Measurements from ENCODE around the gene KLHL2.

DNA sequence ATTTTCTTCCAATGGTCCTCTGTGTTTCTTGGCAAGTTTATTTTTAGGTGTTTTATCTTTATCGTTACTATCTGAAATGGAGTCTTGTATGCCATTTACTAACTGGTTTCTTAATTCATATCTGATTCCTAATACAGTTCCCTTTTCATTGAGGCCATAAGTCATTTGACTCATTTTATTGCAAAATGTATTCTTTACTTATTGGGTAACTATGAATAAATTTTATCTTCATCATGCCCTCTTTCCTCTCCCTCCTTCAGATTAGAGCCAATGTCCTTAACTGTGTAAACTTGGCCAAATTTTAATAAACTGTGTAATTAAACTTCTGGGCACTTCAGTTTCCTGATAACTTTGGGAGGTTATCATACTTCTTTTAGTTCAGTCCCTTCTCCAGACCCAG lies 100.8 kb downstream of the KLHL2 start:
- TF ChIP-seq POLR2A (IDR thresholded peaks at IDR 0.05; ENCODE audit: low read depth, low read length) (no peak), POLR2AphosphoS5 (IDR thresholded peaks at IDR 0.05; ENCODE audit: insufficient read depth, low read depth, low read length) (no peak), EZH2 (IDR thresholded peaks at IDR 0.05; ENCODE audit: borderline replicate concordance, low read depth, low read length, severe bottlenecking) (no peak), MAX (IDR thresholded peaks at IDR 0.05; ENCODE audit: insufficient read depth, insufficient read length) (no peak)
- TF ChIP-seq, protein P1, sequence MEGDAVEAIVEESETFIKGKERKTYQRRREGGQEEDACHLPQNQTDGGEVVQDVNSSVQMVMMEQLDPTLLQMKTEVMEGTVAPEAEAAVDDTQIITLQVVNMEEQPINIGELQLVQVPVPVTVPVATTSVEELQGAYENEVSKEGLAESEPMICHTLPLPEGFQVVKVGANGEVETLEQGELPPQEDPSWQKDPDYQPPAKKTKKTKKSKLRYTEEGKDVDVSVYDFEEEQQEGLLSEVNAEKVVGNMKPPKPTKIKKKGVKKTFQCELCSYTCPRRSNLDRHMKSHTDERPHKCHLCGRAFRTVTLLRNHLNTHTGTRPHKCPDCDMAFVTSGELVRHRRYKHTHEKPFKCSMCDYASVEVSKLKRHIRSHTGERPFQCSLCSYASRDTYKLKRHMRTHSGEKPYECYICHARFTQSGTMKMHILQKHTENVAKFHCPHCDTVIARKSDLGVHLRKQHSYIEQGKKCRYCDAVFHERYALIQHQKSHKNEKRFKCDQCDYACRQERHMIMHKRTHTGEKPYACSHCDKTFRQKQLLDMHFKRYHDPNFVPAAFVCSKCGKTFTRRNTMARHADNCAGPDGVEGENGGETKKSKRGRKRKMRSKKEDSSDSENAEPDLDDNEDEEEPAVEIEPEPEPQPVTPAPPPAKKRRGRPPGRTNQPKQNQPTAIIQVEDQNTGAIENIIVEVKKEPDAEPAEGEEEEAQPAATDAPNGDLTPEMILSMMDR (IDR thresholded peaks at IDR 0.05; ENCODE audit: extremely low read depth in 1 of 2, insufficient read depth in 1 of 2, low read depth in 1 of 2, low read length in 2 of 2) = no peak

Measured in endothelial cell of umbilical vein (primary cell).